Fibroblast of skin of scalp (primary cell): ENCODE data around the gene PELI2.

Source experiments
- DNase-seq: peaks from one replicate; pipeline ENCODE4 v3.0.0-alpha.2; 2013

The PELI2 gene

DNA sequence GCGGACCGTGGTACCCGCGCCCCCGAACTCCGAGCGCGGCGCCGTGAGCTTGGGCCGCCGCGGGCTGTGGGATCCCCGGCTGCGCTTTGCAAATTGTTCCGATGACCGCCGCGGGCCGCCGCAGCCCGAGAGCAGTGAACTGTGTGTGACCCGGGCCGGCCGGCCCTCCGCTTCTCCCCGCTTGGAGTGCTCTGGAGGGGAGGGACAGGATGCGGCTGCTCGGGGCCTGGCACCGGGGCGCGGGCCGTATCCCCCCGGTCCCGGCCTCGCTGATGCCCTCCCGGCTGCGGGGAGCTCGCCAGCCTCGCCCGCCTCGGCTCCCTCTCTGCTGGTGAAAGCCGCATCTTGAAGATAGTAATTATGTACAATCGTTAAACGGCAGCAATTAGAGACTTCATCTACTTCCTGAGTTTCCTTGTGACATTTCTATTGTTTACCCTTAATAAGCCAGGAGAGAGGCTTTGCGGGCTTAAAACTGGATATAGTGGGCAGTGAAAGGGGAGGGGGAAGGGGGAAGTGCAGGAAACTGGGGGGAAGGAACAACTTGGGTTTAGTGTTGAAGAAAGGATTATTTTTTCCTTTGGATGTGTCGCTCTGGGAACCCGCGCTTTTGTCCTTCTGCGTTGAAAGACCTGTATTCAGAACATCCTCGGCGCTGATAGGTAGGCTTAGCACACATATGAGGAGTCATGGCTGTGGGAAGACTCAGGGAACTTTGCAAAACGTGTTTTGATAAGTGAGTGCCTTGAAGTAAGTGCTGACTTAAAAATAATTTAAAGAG is 1.2 kb downstream of the PELI2 start:
- DNase-seq = peak; percentile 36

DNA sequence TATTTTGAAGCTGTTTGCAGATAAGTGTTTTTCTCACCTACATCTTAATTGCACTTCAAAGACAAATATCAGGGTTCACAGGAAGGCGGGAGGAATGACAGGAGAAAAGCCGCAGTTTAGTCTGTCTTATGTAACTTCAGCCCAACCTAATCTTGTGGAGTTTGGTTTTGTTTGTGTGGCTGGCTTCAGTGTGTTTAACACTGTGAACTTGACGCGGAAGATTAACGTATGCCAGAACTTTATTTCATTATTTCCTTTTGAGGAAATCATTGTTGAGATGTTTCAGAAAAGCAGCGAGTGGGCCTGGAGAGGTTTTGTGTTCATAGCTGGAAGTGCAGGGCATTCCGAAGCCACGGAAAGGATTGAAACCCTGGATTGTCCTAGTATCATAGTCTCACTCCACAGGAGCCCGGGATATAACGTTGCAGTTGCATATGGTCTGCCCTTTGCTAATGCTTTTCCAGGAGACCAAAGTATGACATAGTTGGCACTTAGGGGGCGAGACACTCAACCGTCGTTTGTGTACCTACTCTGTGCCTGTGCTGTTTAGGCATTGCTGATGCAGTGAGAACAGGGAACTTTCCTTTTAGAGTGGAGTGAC is 2.0 kb downstream of the PELI2 start:
- DNase-seq = peak; percentile 46

DNA sequence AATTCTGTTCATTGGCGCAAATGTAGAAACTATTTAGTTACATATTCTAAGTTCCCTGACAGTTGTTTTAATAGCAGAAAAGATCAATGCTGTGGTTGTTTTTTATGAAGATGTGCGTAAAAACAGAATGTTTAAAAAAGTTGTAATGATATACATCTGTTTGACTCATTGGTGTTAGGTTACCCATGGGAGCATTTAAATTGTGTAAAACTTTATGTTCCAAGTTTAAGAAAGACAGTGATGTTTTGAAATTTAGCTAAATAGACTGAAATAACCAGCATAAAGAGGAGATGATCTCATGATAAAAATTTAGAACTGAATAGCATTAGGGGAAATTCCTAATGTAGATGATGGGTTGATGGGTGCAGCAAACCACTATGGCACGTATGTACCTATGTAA is 3.6 kb downstream of the PELI2 start:
- peak; percentile 34 for DNase-seq

DNA sequence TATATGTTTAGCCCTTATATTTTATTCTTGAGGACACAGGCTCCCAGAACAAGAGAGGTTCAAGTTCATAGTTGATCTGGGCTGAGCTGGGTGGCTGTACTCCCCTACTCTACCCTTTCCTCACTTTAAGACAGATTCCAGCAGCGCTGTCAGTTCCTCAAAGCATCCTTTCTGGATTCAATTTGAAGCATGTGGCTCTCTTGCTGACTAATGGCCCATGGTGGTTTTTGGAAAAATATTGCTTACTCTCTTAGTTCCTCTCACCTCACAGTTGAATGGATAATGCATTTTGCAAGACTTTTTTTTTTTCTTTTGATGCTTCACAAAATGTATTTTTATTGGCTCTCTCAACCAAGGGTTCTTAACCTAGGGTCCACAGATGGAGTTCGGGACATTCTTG is 4.1 kb downstream of the PELI2 start:
- DNase-seq = peak; percentile 64

DNA sequence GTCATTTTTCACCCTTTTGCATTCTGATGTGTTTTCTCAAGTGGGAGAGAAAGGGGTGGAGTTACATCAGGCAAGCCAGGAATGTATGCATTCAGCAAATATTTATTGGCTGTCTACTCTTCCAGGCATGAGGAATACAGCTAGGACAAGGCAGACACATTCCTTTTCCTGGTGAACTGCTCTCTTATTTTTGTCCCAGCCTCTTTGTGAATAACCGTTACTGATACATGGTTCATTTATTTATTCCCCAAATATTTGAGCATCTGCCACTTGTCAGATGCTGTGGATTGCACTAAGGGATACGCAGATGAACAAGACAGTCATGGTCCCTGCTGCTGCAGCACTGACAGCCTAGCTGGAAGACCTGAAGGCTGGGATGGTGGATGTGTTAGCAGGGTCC is 6.1 kb downstream of the PELI2 start:
- DNase-seq = peak; percentile 85

DNA sequence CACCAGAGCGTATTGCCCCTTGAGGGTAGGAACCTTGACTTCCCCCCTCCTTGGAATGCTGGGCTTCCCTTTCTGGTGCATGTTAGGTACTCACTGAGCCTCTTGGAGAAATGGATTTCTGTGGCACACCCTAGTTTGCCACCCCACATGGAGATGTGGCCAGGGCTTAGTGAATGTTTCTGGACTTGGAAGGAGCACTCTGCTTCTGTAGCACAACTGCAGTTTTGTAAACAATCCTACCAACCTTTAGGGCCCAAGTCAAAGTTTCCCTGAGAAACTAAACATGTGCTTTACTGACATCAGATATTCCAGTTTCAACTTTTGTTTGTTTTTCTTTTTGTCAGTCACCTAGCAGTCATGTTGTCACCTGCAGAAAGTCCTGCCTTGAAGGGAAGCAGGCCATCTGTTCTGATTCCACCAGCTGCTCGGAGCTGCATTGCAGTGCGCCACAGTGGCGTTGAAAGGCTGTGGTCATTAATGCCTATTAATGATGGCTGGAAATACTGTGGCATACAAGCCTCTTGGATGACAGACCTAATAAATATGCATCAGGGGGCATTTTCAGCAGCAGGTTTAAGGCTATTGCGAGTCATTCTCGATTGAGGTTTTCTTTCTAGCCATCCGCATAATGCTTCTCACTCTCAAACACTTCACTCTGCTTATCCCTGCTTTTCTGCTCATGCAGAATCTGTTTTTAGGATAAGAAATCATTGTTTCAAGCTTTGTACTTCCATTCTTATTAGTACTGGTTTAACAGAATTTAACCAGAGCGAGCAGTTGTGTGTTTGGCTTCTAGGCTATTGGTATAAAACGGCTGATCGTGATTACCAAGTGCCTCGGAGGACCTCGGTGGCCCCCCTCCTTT is 7.8 kb downstream of the PELI2 start:
- no peak for DNase-seq

DNA sequence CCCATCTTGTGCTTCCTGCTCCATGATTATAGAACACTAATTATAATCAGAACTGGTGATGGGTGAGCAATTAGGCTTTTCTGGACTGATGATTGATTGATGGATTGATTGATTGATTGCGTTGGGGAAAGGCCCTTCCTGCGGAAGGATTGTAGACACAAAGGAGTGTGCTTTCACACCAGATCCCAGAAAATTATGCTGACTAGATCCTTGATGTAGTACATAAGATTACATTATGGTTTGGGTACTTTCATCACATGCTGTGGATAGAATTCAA is 8.4 kb downstream of the PELI2 start:
- DNase-seq = no peak

DNA sequence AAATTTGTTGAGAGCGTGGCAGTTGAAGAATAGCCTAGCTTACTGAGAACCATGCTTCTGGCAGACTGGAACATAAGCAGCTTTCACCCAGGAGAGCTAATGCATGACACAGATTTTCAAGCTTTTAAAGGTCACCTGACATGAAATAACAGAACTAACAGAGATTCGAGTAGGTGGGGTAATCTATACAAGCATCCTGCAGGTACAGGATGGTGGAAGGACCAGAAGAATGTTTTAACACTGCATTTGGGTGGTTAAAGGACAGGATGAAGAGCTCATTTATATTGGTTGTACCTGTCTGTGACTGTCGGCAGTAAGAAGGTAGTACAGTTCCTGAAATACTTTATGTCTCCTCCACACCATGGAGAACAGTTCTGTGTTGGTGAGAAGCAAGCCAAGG is 8.9 kb downstream of the PELI2 start:
- no peak for DNase-seq

DNA sequence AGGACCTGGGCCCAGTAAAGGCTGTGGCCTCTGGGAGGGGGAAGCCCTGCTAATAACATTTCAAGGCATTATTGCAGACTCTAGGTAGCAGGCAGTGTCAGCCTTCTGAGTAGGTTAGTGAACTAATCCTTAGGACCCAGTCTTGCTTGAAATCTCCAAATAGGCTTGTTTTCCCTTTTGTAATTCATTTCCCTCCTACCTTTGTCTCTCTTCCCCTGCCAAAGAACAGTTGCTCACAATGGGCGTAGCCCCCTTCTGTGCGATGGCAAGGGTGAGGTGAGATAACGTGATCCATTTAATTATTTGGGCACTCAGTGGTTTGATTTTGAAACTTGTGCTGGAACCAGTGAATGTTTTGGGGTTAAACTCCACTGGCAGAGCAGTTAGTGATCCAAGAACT is 10.9 kb downstream of the PELI2 start:
- no peak for DNase-seq

DNA sequence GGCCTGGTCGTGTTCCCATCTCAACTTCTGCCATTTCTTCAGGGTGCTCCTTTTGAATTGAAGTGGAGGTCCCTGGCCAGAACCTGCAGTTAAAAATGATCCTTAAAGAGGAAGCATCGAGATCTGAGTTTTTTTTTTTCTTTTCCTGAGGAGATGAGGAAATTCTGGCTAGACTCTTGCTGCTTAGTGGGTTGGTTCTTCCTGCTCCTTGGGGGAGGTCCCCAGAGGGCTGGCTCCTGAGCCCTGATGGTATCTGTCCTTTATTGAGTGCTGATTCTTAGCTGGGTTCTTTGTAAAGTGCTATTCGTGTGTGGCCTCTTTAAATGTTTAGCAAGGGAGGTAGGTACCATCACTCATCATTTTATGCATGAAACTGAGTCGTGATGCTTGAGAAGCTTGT is 11.7 kb downstream of the PELI2 start:
- DNase-seq = peak; percentile 27

DNA sequence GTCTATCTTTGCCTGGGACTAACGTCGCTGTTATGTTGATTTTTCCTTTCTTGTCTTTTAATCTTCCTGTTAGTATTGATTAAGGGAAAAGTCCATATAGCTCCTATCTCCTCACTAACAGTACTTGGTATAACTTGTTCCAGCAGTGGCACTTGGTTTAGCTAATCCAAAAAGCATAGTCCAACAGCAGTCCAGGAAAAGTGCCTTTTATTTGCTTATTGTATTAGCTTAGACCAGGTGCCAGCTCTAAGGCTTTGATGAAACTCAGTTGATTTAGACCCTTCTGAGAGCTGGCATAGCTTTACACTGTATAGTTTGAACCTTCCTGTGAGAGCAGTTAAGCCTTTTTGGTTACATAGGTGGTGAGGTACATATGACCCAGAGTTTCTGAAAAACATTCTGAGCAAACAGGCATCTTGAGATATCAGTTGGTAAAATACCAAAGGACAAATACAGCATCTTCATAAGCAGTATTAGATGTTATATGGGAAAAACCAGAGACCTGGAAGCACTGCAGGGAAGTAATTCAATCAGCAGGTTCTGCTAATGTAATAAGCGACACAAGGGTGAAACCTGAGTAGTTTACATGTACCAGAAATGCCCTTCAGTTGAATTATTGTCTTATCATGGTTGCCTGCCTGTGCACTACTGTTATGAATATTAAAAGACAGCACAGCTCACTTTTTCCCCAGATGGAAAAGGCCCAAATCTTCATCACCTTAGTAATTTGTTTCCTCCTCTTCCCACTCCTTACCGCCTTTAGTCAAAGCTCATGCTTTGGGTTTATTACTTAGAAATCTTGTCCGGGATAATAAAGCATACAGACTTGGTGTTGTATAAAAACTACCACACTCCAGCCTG is 13.0 kb downstream of the PELI2 start:
- DNase-seq = no peak

DNA sequence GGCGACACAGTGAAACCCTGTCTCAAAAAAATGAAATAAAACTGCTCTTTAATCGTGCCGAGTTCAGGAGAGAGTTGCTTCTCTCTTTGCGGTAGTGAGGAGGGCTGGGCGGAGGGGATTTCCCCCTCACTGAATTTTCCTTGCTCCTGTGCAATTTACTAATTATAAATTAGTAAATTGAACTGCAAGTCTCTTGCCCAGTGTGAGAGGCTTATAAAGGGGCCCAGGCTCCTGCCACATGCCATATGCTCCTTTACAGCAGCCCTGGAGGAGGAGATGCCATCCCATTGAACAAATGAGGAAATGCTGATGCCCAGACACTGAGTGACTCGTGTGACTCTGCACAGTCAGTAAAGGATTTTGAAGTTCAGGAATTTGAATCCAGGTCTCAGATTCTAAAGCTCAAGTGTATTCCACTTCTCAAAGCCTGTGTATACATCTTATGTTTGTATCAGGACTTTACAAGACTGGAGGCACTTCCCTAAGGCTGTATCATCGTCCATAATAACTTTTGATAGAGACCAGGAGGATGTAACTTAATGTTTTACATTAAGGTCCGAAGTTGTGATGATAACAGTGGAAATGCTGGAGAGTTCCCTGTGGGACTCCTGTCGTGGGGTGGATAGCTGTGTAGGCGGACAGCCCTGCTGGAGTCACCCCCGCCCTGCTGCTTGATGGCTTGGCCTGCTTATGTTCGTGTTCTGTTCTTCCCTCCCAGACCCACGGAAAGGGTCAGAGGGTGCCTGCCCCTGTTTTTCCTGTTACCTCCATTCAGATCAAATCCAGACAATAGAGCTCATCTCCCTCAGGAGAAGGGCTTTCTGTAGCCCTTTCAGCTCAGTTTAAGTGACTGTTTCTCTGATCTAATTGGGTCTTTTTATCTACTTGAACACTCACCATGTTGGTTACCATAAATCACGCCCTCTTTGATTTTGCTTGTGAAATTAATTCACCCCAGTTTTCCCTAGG is 13.9 kb downstream of the PELI2 start:
- DNase-seq = no peak

DNA sequence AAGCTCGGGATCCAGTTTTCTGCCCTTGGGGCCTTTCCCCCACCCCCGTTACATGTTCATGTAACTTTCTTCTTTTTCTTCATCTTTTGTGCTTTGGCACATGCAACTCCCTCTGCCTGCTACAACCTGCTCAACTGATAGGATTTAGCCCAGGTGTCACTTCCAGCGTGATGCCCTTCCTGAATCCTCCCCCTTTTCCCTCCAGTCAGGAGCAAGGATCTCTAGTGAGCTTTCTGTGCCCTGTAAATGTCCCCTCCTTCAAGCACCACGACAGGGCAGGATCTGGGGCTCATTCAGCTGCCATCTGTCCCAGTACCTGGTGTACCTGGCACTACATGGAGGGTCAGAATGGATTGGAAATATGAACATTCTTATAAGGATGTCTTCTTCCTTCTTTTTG is 15.3 kb downstream of the PELI2 start:
- DNase-seq = no peak

DNA sequence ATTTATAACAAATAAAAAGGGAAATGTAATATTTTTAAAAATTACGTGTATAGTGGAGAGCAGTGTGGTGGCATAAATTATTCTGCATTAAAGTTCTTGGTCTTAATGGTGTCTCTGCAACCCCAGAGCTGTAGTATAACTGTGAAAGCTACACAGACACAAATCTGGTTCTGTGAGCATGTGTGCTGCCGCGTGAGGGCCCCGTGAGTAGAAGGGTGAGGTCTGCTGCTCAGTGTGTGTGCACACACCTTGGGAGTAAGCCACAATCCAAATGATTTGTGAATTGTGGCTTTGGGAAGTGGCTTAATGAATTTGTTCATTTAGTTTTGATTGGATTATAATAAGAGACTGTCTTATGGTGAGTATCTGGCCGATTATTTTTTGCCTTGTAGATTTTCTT is 16.8 kb downstream of the PELI2 start:
- DNase-seq = no peak

DNA sequence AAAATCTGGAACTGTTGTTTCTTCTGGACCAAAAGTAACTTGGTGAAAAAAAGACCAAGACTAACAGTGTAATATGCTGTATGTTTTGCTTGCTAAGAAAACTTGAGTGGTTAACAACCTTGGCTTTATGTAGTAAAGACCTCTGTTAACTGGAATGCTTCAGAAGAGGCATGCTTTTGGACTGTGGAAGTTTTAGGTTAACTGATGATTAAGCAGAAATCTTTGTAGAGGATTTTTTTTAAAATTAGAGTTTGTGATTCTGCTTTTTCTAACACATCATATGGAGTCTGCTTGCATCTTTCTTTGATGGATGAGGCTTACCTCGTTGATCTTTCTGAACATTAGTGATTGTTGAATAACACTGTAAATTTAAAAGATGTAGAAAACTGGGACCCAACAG is 17.5 kb downstream of the PELI2 start:
- DNase-seq = no peak

DNA sequence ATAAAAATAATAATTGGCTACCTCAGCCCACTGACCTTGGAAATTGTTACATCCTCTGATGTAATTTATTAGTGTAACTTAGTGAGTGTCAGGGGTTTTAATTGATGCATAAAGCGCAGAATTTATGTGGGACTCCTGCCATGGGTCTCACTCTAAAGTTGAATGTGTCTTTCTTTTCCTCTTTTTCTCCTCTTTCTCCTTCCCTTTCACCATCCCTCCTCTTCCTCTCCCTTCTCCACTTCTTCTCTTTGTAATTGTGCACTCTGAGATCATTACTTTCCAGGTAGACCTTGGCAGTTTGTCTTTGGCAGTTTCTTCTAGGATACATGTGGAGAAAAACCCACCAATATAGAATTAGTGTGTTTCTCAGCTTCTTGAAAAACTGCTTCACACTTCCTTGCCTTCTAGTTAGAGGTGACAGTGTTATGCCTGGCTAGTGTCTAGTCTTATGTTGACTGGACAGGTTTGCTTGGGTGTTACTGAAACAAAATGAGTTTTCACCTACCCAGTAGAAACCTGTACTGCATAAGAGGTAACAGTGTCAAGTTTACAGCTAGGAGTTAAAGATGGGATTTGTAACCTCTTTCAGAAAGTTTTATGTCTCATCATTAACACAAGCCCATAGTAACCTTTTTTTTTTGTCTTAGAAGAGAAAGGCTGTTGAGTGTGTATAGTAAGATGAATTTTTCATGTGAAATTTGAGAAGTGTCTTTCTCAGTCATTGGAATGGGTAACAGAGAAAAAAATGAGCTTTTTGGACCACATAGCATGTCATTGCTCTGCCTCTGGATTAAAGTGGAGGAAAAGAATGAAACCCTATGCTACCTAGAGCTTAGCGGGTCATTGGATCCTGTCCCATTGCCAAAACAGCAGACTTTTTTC is 18.6 kb downstream of the PELI2 start:
- DNase-seq = no peak

DNA sequence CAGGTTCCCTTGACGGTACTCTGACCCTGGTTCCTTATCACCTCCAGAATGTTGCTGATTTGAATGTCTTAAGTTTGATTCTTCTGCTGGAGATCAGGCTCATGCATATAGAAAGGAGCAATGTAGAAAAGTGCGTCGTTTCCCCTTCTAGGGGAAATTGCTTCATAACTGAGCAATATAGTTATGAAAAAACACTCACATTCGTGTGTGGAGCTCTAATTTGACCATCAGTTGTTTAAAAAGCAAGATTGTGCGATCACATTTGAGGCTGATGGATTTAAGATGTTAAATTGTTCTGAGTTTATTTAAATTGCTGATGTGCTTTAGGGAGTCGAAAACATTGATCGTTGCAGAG is 19.2 kb downstream of the PELI2 start:
- DNase-seq = no peak

DNA sequence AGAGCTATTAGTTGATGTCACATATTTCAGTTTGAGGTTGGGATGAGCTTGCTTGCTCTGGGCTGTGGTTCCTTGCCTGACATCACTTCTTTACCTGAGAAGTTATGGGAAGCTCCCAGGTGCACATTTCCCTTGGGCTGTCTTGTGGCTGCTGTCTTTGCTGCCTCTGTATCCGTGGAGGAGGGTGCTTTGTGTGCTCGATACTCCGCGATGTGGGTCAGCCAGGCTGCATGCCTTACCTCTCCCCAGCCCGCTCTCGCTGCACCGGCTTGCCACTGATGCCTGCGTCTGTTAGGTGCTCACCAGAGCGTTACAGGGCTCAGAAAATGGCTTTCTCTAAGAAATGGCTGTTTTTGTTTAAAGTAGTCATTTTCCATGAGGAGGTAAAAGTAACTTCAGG is 19.6 kb downstream of the PELI2 start:
- no peak for DNase-seq

DNA sequence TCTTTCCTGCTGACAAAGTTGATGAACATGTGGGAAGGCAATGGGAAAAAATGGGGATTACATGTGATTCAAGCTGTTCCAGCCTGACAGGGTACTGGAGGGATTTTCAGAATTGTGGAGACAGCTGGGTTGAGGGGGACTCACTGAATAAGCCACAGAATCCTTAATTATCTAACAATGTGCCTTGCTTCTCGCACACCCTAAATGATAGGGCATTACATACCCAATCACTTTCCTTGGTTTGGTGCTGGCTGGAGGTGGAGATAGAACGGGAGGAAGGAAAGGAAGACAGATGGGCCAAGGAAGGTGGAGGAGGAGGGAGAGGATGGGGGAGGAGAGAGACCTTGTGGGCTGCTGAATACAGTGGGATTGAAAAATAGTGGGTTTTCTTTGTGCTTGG is 20.7 kb downstream of the PELI2 start:
- no peak for DNase-seq

DNA sequence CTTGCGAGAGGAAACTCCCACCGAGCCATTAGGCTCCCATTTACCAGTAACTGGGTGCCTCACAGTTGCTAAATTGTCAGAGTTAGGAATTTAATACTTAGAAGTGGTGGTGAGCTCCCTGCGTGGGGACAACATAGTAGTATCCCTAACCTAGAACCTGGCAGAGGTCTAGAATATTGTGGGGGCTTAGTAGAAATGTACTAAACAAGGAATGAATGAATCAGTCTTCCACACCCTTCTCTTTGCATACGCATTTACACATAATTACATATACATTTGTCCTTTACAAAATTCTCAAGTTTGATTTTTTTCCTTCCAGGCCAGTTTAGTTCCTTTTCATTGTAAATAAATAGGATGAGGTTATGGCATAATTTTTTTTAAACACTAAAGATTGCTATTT is 24.1 kb downstream of the PELI2 start:
- no peak for DNase-seq

DNA sequence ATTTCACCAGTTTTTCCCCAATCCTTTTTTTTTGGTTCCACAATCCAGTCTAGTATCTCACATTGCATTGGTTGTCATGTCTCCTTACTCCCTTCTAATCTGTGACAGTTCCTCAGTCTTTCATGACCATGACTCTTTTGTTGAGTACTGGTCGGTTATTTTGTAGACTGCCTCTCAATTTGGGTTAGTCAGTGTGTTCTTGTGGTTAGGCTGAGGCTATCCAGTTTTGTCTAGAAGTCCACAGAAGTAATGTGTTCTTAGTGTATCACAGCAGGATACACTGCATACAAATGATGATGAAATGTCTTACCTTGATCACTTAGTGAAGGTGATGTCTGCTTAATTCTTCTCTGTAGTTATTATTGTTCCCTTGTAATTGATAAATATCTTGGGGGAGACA is 24.8 kb downstream of the PELI2 start:
- DNase-seq = no peak
